ENCODE measurements around the gene ZNF438. TPM values are rescaled to one million over a fixed set of nuclear protein-coding genes. Genes with fewer than 3 reads are reported as not detected.

The ZNF438 gene, protein sequence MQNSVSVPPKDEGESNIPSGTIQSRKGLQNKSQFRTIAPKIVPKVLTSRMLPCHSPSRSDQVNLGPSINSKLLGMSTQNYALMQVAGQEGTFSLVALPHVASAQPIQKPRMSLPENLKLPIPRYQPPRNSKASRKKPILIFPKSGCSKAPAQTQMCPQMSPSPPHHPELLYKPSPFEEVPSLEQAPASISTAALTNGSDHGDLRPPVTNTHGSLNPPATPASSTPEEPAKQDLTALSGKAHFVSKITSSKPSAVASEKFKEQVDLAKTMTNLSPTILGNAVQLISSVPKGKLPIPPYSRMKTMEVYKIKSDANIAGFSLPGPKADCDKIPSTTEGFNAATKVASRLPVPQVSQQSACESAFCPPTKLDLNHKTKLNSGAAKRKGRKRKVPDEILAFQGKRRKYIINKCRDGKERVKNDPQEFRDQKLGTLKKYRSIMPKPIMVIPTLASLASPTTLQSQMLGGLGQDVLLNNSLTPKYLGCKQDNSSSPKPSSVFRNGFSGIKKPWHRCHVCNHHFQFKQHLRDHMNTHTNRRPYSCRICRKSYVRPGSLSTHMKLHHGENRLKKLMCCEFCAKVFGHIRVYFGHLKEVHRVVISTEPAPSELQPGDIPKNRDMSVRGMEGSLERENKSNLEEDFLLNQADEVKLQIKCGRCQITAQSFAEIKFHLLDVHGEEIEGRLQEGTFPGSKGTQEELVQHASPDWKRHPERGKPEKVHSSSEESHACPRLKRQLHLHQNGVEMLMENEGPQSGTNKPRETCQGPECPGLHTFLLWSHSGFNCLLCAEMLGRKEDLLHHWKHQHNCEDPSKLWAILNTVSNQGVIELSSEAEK
- total RNA-seq (10 to 100 TPM; 11.1 to 14.7 (median 13.2) TPM), polyA plus RNA-seq (10 to 100 TPM in 1 of 2 donors, 1 to 10 TPM in 1; 9.0 to 14.1 TPM)
- long read RNA-seq, donor 1, partial matches to known transcripts, result 8 of 15 reads
- long read RNA-seq, donor 1, other reads (novel, unspliced or antisense), result 7 of 15 reads
- long read RNA-seq, donor 2, transcript ZNF438-204 (6 exons, 3,106 nt), result major isoform, 5 of 39 reads
- long read RNA-seq, donor 2, partial matches to known transcripts, result 10 of 39 reads
- long read RNA-seq, donor 2, other reads (novel, unspliced or antisense), result 23 of 39 reads
- long read RNA-seq, donor 3, partial matches to known transcripts, result 4 of 10 reads
- long read RNA-seq, donor 3, other reads (novel, unspliced or antisense), result 4 of 10 reads

DNA sequence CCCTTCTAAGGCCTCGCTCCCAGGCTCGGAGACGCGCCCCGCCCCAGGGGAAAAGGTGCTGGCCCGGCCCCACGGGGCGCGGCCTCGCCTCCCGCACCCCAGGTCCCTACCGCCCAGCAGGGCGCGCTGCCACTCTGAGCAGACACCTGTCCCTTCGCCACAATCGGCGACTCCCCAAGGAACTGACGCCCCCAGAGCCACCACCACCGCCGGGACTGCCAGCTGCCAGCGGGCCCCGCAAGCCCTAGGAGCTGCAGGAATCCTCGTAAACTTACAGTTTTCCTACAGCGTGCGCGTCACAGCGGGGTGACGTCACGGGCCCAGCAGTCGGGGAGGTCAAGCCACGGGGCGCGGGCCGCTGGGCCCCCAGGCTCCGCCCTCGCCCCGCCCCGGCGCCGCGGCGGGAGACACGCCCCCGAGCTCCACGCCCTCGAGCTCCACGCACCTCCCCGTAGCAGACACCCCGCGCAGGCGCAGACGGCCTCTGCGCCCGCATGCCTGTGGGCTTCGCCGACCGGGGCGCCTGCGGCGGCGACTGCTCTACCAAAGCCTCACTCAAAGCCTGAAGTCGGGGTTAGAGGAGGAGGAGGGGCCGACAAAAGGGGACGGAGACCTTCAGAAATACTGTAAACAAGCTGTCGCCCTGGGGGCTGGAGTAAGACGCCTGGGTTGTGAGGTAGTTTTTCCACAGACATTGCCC lies at the start of gene ZNF438:
TSS of gene ZNF438 (minus strand) at position 308 of the 700 bp plus-strand sequence. CDS start 154,831 bp downstream, outside the sequence.
- WGBS, 4 donors, result 0 to 1% (median 1%) methylated on average over 37 to 66 of the region's 66 CpGs
- Histone ChIP-seq H3K4me3 (peak within 1 kb of the TSS; percentile 44 to 81 (median 70)), H3K4me1 (peaks cover 0 to 58% (median 29%) of the 10 kb centered on the region in 12 donors), H3K9me3 (no peaks in the 10 kb centered on the region), H3K27ac (peak within 1 kb of the TSS; percentile 97 to 100 (median 99)), H3K36me3 (no peaks in the 10 kb centered on the region), H3K27me3 (no peaks in the 10 kb centered on the region)
- peak; percentile 39 to 85 (median 68) for TF ChIP-seq CTCF (IDR thresholded peaks at IDR 0.05)
- peak in 1 of 2 donors; percentile 79 for TF ChIP-seq POLR2A (IDR thresholded peaks at IDR 0.05)
- ATAC-seq (peak; percentile 89 to 98 (median 94)), DNase-seq (peak; percentile 96 to 98 (median 96))
- intact Hi-C loops (cut with DNase I), result loop anchor here (1.0 to 10.0 kb wide), 23 partner anchors 49 to 776 kb away; partner anchors contain the start of gene ZEB1 (in 7 of the 10)

- 96 to 97% (median 97%) methylated on average over 6 of the region's 6 CpGs for WGBS, 4 donors
- Histone ChIP-seq H3K4me3 (no peak overlapping the region), H3K36me3 (no peaks in the 10 kb centered on the region), H3K4me1 (peaks cover 0 to 38% (median 6%) of the 10 kb centered on the region in 12 donors), H3K9me3 (no peaks in the 10 kb centered on the region), H3K27ac (no peak overlapping the region), H3K27me3 (no peaks in the 10 kb centered on the region)
- no peak for DNase-seq
- intact Hi-C loops (cut with DNase I), result loop anchor here in 1 of 10 donors (5.0 to 10.0 kb wide), 2 partner anchors 238 to 289 kb away; partner anchors contain the start of gene ZEB1
- ATAC-seq, result no peak
- no peak for TF ChIP-seq POLR2A (IDR thresholded peaks at IDR 0.05)
- no peak for TF ChIP-seq CTCF (IDR thresholded peaks at IDR 0.05)
These were observed 44.9 kb upstream of the ZNF438 start for GRCh38 chr10:31076610-31076988.

GRCh38 chr10:31075881-31076609 lies 44.4 kb upstream of the ZNF438 start:
- Histone ChIP-seq H3K4me1 (peaks cover 0 to 44% (median 6%) of the 10 kb centered on the region in 12 donors), H3K27ac (peak overlapping the region in 3 of 12 donors; percentile 22 to 56 (median 41))
- 87 to 92% (median 89%) methylated on average over 3 of the region's 3 CpGs for WGBS, 4 donors

More at GRCh38 chr10:31075881-31076609, 44.4 kb upstream of the ZNF438 start:
- intact Hi-C loops (cut with DNase I), result loop anchor here in 1 of 10 donors (5.0 to 10.0 kb wide), 2 partner anchors 239 to 289 kb away; partner anchors contain the start of gene ZEB1
- H3K9me3 ChIP-seq, result no peaks in the 10 kb centered on the region
- no peak overlapping the region for H3K4me3 ChIP-seq
- TF ChIP-seq POLR2A (IDR thresholded peaks at IDR 0.05) (no peak), CTCF (IDR thresholded peaks at IDR 0.05) (no peak)
- H3K36me3 ChIP-seq, result no peaks in the 10 kb centered on the region
- DNase-seq (no peak), ATAC-seq (no peak)
- no peaks in the 10 kb centered on the region for H3K27me3 ChIP-seq
